Measurements from ENCODE around the gene PITPNC1.

DNA sequence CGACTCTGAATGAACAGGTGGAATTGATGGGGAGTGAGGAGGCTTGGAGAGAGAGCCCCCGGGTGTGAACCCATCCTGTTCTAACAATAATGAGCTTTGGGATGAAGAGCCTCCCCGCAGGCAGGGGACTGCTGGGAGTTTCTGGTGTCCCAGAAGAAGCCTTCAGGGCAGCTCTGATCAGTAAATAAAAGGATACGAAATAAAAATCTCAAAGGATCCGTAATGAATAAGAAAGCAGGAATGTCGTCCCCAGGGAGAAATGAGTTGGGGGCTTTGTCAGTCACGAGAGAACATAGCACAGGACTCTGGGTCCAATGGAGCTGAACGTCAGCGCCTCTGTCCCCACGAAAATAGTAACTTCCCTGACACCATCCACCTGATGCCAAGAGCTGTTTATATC is 113.4 kb downstream of the PITPNC1 start:
- TF ChIP-seq, protein P1, sequence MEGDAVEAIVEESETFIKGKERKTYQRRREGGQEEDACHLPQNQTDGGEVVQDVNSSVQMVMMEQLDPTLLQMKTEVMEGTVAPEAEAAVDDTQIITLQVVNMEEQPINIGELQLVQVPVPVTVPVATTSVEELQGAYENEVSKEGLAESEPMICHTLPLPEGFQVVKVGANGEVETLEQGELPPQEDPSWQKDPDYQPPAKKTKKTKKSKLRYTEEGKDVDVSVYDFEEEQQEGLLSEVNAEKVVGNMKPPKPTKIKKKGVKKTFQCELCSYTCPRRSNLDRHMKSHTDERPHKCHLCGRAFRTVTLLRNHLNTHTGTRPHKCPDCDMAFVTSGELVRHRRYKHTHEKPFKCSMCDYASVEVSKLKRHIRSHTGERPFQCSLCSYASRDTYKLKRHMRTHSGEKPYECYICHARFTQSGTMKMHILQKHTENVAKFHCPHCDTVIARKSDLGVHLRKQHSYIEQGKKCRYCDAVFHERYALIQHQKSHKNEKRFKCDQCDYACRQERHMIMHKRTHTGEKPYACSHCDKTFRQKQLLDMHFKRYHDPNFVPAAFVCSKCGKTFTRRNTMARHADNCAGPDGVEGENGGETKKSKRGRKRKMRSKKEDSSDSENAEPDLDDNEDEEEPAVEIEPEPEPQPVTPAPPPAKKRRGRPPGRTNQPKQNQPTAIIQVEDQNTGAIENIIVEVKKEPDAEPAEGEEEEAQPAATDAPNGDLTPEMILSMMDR (IDR thresholded peaks at IDR 0.05), result no peak
- no peak for TF ChIP-seq POLR2AphosphoS5 (IDR thresholded peaks at IDR 0.05; ENCODE audit: low read depth, low read length)
- TF ChIP-seq SIN3A (IDR thresholded peaks at IDR 0.05; ENCODE audit: borderline replicate concordance, insufficient read depth, low read depth, low read length), result no peak

All from Panc1 (cell line).